Limb (tissue), 2 donors: ENCODE results near the gene ABHD13.
"Not testable (repeated sequence)": the region's sequence is repeated elsewhere in the genome, so short reads cannot be mapped to it uniquely, and the experiment has no call there.

Experiments
- DNase-seq, 2 donors: peaks; one replicate each; pipeline ENCODE4 v3.0.0-alpha.2; 2016; ENCODE audit errors: extremely low spot score in 2 of 2

ABHD13 gene

DNA sequence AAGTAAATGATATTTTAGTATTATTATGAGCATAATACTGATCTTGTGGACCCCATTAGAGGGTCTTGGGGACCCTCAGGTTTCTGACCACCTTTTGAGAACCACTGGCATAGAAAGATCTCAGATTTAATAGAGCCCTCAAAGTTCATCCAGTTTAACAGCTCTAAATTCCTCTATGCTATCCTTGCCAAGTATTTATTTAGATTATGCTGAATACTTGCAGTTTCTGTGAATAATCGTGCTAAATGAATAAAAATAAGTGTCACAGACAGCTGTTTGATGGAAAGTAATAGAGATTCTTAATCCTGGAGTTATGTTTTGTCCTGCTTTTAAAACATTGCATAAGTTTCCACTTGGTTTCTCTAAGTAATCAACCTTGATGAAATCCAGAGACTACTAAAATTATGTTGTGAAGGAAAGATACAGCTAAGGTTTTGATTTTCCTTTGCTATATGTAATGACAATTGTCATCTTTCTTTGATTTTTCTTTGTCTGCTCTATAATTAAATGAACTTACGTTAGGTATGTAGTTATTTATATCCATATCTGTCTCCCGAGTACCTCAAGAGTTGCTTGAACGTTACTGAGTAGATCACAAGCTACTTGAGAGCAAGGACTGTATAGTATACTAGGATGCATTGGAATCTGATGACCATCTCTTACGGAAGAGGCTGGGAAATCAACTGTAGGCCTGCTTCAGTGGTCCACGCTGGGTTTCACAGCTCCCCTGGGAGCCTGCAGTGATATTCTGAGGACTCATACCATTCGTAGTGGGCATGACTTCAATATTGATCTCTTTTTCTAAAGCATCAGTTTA is 5.7 kb downstream of the ABHD13 start:
- no peak for DNase-seq

DNA sequence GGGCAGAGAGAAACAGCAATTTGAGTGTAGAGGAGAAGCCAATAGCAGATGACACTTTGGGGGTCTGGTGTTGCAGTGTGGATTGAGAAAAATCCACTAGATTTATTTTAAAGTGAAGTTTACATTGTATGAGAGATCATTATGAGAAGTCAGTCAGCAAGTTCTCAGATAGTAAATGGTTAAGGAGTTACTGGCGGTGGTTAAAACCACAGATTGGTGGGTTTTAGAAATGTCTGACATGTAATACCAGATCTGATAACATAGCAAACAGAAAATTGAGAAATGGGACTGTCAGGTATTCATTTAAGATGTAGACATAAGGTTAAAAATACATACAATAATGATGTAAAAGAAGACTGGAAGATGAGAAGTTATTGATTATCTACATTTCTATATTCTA is 7.2 kb downstream of the ABHD13 start:
- no peak for DNase-seq

DNA sequence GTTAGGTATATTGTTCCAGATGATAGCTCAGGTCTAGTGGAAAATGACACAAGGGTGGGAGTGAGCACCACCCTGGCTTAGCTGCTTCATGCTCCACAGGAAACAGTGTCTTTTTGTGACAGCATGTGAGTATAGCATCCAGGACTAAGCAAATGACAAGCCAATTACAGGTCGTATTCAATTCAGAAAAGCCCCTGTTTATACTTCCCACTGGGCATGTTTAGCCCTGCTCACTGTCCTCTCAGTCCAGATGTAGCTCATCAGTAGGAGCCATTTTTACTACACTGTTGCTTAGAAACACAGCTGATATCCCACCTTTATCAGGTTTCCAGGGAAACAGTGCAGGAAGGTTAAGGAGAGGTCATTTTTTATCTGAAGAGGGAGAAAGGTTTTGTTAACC is 8.0 kb downstream of the ABHD13 start:
- no peak for DNase-seq

DNA sequence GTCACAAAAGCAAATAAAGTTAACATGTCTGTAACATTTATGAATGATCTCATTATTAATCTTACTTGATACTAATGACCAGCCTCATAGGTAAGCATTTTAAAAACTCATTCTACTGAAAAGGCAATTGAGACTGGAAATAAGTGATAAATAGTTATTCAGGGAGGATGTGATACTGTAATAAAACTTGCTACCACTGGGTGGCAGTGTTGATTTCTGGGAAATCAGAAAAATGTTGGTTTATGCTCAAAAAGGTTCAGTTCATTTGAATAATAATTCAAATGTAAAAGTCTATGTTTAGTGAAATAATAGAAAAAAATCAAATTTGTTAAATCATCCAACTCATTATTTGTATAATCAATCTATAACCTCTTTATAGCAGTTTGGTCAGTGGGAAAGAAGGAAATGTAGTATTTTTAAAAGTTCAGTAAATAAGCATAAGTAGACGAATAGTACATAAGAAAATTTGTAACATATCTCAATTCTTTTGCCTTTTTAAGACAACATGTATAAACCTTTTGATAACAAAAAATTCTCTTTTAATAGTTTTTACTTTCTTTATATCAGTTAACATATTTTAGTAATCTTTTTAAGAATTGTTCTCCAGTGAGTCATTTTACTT is 9.6 kb downstream of the ABHD13 start:
- DNase-seq = peak in 1 of 2 donors; percentile 45

DNA sequence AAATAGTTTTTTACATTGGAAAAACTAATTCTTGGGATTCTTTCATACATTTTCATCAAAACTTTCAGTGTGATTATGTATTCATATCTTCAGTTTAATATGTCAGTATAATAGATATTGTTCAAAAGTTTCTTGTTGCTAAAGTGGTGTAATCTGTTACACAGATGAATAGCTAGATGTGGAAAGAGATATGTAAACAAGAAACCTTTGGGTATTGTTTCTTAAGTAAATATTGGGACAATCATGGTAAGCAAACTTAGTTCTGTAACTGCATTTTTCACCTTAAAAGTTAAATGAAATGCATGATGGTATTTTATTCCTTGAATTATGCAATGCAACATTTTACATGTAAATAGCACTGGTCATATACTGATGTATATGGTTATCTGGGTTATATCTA is 12.2 kb downstream of the ABHD13 start:
- DNase-seq = no peak

DNA sequence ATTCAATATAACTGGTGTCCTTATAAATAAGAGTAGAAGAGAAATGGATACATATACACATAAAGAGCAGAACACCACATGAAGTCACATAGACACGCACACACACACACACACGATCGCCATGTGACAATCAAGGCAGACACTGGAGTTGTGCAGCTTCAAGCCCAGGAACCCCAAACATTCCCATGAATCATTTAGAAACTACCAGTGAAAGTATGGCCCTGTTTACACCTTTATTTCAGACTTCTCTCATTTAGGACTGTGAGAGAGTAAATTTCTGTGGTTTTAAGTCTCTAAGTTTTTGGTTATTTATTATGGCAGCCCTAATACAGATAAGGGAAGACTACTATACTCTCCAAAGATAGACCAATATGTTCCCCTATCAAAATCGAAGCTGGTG is 31.0 kb downstream of the ABHD13 start:
- DNase-seq = no peak

DNA sequence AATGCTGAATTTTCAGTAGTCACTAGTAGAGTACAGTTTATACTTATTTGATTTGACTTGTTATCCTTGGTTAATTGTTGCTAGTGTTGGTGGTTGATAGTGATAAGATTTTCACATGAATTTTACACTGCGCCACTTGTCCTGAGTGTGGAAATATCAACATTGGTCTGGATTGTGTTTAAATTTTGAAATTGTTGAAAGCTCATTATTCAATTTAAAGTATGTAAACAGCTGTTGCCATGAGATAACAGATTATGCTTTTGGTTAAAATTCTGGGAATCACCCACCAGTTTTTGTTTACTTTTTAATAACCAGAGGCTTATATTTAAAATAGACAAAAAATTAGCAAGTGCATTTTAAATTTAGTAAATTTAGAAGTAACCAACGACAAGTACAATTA is 39.1 kb downstream of the ABHD13 start:
- DNase-seq = no peak

DNA sequence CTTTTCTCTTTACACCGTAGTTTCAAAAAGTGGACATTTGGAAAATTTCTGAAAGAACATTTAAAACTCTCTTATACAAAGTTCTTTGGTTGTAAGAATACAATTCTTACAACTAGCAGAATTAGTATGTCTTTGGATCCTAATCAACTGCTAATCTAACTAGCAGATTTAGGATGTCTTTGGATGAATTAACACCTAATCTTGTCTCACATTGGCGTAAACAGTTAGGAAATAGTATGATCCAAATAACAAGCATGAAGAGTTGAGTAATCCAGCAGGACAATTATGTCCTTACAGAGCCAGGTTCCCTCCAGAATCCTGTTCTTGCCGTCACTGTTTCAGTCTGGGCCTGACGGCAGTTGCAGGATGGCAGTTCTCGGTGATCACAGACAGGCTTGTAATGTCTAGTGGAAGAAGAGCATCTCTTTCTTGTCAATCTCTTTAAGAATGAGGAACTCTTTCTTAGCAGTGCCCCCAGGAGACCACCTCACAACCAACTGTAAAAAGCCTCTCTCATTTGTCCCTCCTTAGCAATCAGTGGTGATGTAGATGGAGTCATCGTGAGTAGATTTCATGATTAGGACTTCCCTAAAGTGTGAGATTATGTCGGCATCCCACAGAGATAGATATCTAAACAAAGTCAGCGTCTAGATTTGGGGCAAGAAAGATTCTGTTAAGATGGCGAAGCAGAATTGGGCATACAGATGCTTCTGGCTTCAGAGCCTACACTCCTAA is 45.6 kb downstream of the ABHD13 start:
- no peak for DNase-seq

DNA sequence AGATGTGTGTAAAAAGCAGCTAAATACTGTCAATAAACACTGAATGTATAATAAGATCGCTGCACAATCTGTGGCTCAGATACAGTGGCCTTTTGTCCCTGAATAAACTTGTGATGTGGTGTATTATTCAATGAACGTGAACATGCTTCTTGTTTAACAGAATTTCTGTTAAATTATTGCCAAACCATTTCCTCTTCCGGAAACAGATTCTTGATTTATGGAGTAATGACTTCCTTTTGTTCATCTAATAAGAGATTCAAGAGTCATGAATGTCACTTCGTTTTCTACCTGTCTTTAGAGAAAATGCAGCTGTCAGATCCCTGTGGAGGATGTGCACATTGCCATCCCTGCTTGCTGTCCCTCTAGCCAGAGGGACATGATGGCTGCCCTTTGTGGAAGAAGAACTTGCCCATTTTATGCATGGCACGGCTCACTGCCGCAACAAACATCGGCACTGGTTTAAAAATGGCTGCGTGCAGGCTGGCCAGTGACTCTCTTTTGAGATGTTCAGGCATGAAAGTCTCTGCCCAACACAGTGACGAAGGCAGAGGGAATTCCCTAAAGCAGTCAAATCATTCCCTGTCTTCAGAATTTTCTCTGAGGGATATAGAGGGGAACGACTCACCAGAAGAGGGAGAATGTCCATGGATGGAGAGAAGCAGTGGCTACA is 48.3 kb downstream of the ABHD13 start:
- no peak for DNase-seq

DNA sequence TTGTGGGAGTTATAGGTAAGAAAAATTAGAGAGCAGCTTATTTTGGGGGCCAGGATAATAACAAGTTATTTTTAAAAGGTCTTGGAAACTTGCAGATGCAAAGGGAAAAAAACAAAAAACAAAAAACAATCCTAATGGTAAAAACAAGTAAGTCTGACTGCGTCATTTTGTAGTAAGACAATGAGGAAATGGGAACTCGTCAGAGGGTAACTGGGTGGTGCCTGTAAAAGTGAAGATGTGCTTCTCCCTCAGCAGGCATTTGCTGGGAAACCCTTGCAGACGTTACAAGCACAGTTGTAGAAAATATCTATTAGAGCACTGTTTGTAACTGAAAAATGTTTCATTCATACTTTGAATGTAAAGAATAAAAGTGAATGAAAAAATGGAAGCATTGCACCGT is 49.2 kb downstream of the ABHD13 start:
- no peak for DNase-seq

DNA sequence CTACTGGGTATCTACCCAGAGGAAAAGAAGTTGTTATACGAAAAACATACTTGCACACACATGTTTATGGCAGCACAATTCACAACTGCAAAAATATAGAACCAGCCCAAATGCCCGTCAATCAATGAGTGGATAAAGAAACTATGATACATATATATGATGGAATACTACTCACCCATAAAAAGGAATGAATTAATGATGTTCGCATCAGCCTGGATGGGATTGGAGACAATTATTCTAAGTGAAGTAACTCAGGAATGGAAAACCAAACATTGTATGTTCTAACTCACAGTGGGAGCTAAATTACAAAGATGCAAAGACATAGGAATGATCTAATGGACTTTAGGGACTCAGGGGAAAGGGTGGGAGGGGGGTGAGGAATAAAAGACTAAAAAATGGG is 49.7 kb downstream of the ABHD13 start:
- DNase-seq = not testable (repeated sequence)

DNA sequence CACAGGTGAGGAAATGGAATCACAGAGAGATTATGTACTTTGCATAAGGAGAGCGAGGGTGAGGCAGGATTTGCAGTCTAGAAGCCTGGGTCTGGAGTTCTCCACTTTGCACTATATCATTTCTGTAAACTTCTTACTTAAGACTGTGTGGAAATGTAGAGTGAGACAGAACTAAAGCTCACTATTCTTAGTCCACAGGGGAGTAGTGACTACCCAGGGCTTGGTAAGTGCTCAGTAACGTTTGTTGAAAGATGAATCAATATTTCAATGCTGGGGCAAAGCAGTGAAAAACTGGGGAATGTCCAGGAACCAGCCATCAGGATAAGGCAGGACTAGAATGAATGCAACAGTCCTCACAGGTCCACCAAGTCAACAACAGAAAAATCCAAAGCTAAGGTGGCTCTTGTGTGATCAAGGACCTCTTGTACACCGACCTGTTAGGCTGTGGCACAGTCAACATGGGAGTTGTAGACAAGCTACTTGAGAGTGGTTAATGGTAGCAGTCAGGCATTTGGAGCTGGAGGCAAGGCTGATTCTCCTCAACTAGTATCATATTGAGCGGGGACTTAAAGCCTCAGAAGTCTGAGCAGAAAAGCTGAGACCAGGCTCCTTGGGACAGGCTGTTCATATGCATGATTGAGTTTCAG is 50.4 kb downstream of the ABHD13 start:
- no peak for DNase-seq

DNA sequence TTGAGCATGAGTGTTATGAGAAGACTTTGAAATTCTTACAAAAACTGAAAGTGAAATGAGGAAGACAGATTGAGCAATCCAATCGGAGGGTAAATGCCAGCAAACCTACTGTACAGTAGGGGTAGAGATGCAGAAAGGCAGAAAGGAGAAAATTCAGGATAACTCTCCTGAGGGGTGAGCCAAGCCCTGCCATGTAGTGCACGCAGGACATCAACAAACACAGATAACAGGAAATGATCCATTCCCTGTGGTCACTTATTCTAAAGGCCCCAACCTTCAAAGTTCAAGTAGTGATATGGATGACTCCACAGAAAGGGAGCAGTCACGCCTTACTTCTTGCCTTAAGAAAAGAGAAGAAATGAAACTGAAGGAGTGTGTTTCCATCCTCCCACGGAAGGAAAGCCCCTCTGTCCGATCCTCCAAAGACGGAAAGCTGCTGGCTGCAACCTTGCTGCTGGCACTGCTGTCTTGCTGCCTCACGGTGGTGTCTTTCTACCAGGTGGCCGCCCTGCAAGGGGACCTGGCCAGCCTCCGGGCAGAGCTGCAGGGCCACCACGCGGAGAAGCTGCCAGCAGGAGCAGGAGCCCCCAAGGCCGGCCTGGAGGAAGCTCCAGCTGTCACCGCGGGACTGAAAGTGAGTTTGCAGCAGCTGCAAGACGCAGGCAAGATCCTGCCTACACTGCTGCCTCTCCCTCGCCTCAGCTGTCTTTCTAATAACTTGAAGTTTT is 51.6 kb downstream of the ABHD13 start, which contains the start of gene TNFSF13B:
TSS of gene TNFSF13B (plus strand) at position 118 of the 728 bp plus-strand sequence. CDS start at position 296, 178 bp downstream.
- peak in 1 of 2 donors; percentile 39 for DNase-seq

DNA sequence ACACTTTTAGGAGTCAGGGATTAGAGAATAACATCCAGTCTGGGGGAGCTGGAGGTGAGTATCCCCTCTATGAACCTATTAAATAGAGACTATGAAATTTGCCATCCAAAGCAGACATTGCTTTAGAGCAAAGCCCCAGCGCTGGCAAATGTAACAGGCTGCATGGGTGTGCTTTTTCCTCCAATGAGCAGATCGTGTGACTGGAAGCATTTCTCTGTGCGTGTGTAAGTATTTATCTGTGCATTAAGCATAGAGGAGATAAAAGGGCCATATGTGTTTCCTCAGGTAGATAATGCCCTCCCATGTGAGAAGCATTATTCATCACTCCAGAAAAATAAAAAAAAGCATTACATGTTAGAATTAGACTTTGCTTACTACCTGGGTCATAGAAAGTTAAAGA is 52.2 kb downstream of the ABHD13 start:
- DNase-seq = no peak

DNA sequence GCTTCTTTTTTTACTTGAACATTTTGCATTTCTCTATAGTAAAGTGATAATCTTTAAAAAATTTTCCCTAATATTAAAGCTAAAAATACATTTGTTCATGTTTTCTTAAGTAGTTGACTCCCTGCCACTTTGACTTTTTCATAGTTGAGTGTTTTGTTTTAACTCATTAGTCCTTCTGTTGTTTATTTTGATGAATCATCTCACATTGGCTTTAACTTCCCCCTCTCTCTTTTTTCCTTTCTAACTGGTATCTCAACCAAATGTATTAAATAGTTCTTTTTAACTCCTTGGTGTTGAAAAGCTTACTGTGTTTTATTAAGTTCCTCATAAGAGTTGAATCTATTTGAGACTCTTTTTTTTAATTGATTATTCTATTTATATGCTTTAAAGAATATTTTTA is 54.1 kb downstream of the ABHD13 start:
- no peak for DNase-seq

DNA sequence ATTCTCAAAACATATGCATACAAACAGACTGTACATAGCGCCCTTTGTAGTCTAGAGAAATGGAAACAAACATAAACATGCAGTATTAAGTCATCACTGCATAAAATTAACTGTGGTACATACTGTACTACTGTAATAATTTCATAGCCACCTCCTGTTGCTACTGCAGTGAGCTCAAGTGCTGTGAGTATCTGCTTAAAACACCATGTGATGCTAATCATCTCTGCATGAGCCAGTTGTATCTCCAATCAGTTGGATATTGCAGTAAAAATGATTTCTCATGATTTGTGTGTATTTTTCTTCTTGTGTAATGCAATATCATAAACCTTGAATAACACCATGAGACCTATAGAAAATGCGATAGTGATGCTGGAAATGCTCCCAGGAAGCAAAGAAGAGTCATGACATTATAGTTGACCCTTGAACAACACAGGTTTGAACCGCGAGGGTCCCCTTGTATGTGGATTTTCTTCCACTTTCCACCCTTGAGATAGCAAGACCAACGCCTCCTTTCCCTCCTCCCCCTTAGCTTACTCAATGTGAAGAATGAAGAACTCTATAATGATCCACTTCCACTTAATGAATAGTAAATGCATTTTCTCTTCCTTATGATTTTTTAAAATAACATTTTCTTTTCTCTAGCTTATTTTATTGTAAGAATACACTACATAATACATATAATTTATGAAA is 55.4 kb downstream of the ABHD13 start:
- no peak for DNase-seq

DNA sequence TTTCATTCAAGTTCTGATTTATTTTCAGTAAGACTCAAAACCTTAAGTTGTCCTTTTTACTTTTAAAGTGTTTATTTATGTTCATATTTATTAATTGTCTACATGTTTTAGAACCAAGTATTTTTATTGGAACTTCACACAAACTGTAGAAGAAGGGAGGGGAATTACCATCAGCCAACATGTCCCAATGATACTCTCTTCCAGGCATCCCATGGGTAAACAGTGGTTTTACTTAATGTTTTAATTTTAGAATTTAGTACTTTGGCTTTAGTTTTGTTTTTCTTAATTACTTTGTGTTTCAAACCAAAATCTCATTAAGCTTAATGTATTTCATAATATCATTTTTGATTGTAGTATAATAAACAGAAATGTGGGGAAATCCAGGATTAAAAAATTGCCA is 56.5 kb downstream of the ABHD13 start:
- DNase-seq = no peak

DNA sequence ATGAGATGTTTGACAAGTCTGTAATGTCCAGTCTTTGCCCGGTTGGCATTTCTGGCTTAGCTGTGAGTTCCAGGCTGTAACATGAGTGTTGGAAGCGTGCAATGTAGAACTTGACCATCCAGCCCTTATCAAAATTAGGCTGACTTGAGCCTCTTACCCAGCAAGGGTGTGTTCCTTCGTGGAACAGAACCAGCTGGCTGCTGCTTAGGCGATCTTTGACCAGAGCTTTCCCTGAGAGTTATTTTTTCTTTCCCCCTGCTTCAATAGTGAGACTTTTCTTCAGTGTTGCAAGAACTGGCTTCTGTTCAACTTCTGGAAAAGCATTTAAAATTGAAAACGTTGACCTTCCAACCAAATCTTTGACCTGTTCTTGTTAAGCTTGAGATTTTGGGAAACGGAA is 57.9 kb downstream of the ABHD13 start:
- no peak for DNase-seq

DNA sequence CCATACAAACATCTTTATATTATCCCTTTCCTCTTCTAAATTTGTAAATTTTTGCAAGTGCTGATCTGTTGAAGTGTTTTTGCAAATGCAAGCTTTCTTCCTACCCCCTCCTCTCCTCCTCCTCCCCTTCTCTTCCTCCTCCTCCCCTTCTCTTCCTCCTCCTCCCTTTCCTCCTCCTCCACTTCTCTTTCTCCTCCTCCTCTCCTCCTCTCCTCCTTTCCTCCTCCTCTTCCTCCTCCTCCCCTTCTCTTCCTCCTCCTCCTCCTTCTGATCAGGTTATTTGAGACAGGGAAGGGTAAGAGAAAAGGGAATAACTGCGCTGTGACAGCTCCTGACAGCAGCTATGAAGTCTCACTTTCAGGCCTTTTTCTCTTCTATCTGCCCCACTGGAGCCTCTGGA is 60.3 kb downstream of the ABHD13 start:
- no peak for DNase-seq

DNA sequence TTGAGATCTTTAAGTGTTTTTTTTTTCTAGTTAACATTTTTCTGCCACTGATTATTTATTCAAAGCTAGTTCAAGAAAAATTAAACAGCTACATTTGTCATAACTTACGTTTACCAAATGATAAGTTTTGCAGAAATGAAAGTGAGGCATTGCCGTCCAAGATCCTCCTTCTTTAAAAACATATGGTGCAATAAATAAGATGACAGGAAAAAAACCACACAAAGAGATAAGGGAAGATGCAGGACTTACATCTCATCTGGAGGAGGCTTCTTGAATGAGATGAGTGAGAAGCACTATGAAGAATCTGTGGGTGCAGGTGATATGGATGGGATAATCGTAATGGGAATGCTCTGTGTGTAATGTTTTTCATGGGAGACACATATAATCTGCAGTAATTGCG is 63.7 kb downstream of the ABHD13 start:
- DNase-seq = no peak
